Common myeloid progenitor, CD34-positive (primary cell): Measurements from ENCODE around the gene GJA10.
A peak's percentile ranks its signal among the peaks of the same experiment; 100 is the strongest.

ENCODE experiments used
- CTCF ChIA-PET: fragments of 350-600 bp; sonication (Branson Sonifier 250); formaldehyde crosslinking; loops from one replicate; lab custom pipeline; 2021; ENCODE audit warnings: antibody characterized with exemption; lab: Charles Lee
- POLR2A ChIA-PET: fragments of 350-600 bp; sonication (Branson Sonifier 250); formaldehyde crosslinking; loops from one replicate; lab custom pipeline; 2021; ENCODE audit warnings: antibody characterized with exemption; lab: Charles Lee
- DNase-seq, 3 donors: peaks; one replicate each; pipeline versions ENCODE4 v3.0.0 to v3.0.0-alpha.2; 2013
- H3K27ac ChIP-seq, 2 experiments: 1 replicate in 1 of 2; 2 replicates in 1 of 2; pipeline ENCODE4 v1.7.0; 2013; ENCODE audit warnings: inconsistent platforms in 2 of 2, low read length in 2 of 2, mild to moderate bottlenecking in 2 of 2, low read depth in 1 of 2, moderate library complexity in 1 of 2; ENCODE audit not compliant: severe bottlenecking in 2 of 2, insufficient read depth in 1 of 2, poor library complexity in 1 of 2
- H3K27me3 ChIP-seq, 5 experiments: replicated peaks in 2 of 5; 1 replicate in 3 of 5; 2 replicates in 2 of 5; pipeline versions ENCODE4 v1.6.1 to v1.7.0; 2013; ENCODE audit warnings: low read length in 4 of 5, mild to moderate bottlenecking in 2 of 5, moderate library complexity in 2 of 5, inconsistent platforms in 1 of 5; ENCODE audit not compliant: insufficient read depth in 5 of 5, control insufficient read depth in 4 of 5
- H3K36me3 ChIP-seq, 4 experiments: 1 replicate in 2 of 4; 2 replicates in 2 of 4; pipeline versions ENCODE4 v1.6.1 to v1.7.0; 2013; ENCODE audit warnings: low read length in 3 of 4, control low read depth in 1 of 4, mild to moderate bottlenecking in 1 of 4; ENCODE audit not compliant: control insufficient read depth in 4 of 4, insufficient read depth in 4 of 4
- H3K4me1 ChIP-seq, 4 experiments: 1 replicate in 3 of 4; 2 replicates in 1 of 4; pipeline versions ENCODE4 v1.6.1 to v1.7.1; 2013; ENCODE audit warnings: low read length in 3 of 4, mild to moderate bottlenecking in 3 of 4, control low read depth in 1 of 4, inconsistent platforms in 1 of 4, moderate library complexity in 1 of 4; ENCODE audit not compliant: control insufficient read depth in 4 of 4, insufficient read depth in 4 of 4; ENCODE audit errors: control extremely low read depth in 1 of 4
- H3K4me3 ChIP-seq, 7 experiments: 1 replicate in 4 of 7; 2 replicates in 3 of 7; pipeline versions ENCODE4 v1.5.1 to v1.7.0; 2013; ENCODE audit warnings: mild to moderate bottlenecking in 7 of 7, low read length in 6 of 7, moderate library complexity in 6 of 7, inconsistent platforms in 2 of 7, low read depth in 2 of 7, control low read depth in 1 of 7; ENCODE audit not compliant: insufficient read depth in 4 of 7, control insufficient read depth in 1 of 7; ENCODE audit errors: extremely low read depth in 1 of 7
- H3K9me3 ChIP-seq, 5 experiments: 1 replicate in 4 of 5; 2 replicates in 1 of 5; pipeline versions ENCODE4 v1.6.1 to v1.7.1; 2013; ENCODE audit warnings: low read length in 4 of 5, mild to moderate bottlenecking in 2 of 5, inconsistent platforms in 1 of 5, low read depth in 1 of 5, moderate library complexity in 1 of 5; ENCODE audit not compliant: control insufficient read depth in 4 of 5, insufficient read depth in 2 of 5; ENCODE audit errors: control extremely low read depth in 1 of 5
- WGBS: methylation state at CpG from one replicate; pipeline ENCODE4 v1.1.5; 2013; ENCODE audit not compliant: insufficient coverage; 5-methylcytosine and 5-hydroxymethylcytosine counted together

The GJA10 gene

GRCh38 chr6:89916136-89916920 lies 22.1 kb downstream of the GJA10 start:
- 100% methylated on average over 2 of the region's 3 CpGs for WGBS

DNA sequence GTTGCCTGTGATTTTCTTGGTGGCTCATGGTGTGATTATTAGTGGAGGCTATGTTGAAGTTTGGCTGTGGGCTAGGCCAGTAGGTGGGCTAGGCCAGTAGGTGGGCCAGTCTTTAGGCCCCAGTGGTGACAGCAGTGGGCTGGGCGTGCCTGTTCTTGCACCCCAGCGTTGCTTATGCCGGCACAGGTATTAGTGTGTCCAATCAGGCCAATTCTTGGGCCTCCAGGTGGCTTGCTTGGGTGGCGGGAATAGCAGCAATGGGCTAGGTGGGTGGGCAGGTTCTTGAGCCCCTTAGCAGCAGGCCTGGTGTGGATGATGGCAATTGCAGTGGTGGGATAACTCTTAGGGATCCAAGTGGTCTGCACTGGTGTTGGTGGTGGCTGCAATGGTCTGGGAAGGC lies 22.9 kb downstream of the GJA10 start:
- DNase-seq = no peak
- CTCF ChIA-PET = no interaction called here
- no peaks in the 10 kb centered on the region for H3K27me3 ChIP-seq
- no peaks in the 10 kb centered on the region for H3K36me3 ChIP-seq
- no peak overlapping the region for H3K4me3 ChIP-seq
- H3K4me1 ChIP-seq = no peaks in the 10 kb centered on the region
- peaks cover 3 to 10% (median 6%) of the 10 kb centered on the region in 5 experiments for H3K9me3 ChIP-seq
- WGBS = 100% methylated on average over 4 of the region's 4 CpGs
- no peak overlapping the region for H3K27ac ChIP-seq
- POLR2A ChIA-PET = no interaction called here

More at GRCh38 chr6:89916136-89916920, 22.1 kb downstream of the GJA10 start:
- H3K36me3 ChIP-seq = no peaks in the 10 kb centered on the region
- H3K4me1 ChIP-seq = no peaks in the 10 kb centered on the region
- ChIA-PET CTCF (no interaction called here), POLR2A (no interaction called here)
- H3K4me3 ChIP-seq = no peak overlapping the region
- H3K27ac ChIP-seq = no peak overlapping the region
- DNase-seq = no peak
- H3K9me3 ChIP-seq = peaks cover 3 to 10% (median 6%) of the 10 kb centered on the region in 5 experiments
- H3K27me3 ChIP-seq = no peaks in the 10 kb centered on the region

DNA sequence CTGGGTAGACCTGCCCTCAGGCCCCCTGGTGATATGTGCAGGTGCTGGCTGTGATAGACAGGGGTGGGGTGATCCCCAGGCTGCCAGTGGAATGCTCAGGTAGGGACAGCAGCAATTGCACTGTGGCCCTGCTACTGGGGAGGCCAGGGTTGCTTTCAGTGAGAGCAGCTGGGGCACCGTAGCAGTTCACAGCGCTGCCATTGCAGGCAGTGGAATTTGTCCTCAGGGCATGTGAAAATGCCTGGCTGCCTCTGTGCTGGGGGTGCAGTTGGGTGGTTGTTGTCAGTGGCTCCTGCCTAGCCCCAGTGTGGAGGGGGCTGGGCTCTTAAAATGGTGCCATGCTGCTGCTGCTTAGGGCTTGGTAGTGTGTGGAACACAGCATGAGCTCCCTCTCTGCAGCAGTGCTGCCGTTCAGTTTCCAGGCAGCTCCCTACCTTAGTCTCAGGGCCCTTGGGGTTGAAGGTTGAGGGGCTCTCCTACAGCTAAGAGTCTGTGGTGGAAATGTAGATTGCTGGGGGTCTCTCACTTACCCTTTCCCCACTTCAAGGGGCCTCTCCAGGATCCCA lies 23.6 kb downstream of the GJA10 start:
- Histone ChIP-seq H3K27ac (no peak overlapping the region), H3K4me1 (no peaks in the 10 kb centered on the region), H3K4me3 (no peak overlapping the region), H3K9me3 (peaks cover 3 to 10% (median 6%) of the 10 kb centered on the region in 5 experiments), H3K36me3 (no peaks in the 10 kb centered on the region), H3K27me3 (no peaks in the 10 kb centered on the region)
- ChIA-PET CTCF (interaction anchor here (1.0 kb wide), 1 partner anchor 22 kb away, joined by 3 read pairs; no protein-coding TSS in a partner anchor), POLR2A (no interaction called here)
- no peak for DNase-seq
- 100% methylated on average over 2 of the region's 3 CpGs for WGBS

- Histone ChIP-seq H3K9me3 (peaks cover 1 to 10% (median 3%) of the 10 kb centered on the region in 5 experiments), H3K27me3 (no peaks in the 10 kb centered on the region), H3K4me3 (no peak overlapping the region), H3K4me1 (no peaks in the 10 kb centered on the region), H3K27ac (no peak overlapping the region), H3K36me3 (no peaks in the 10 kb centered on the region)
- DNase-seq = no peak
- POLR2A ChIA-PET = no interaction called here
- CTCF ChIA-PET = interaction anchor here (0.9 to 1.2 kb wide), 3 partner anchors 9 to 72 kb away, joined by 3 to 5 read pairs (median 3); no protein-coding TSS in a partner anchor
- WGBS = 91% methylated on average over 4 of the region's 6 CpGs
These were observed 26.9 kb downstream of the GJA10 start for GRCh38 chr6:89921197-89921596.

DNA sequence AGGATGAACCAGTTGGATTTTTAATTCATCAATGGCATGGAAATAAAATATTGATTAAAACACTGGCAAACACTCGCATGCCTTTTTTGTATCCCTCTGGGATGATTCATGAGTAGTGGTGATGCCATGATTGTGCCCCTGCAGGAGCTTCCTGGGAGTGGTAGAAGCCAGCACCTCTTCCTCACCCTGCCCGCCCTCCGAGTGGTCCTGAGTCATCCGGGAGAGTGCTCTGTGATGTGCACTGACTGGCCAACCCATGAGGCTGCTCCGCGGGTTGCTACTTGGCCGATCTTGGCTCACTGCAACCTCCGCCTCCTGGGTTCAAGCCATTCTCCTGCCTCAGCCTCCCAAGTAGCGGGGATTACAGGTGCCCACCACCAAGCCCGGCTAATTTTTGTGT lies 27.4 kb downstream of the GJA10 start:
- DNase-seq = no peak
- Histone ChIP-seq H3K27ac (no peak overlapping the region), H3K4me1 (no peaks in the 10 kb centered on the region), H3K9me3 (peaks cover 0 to 10% (median 3%) of the 10 kb centered on the region in 5 experiments), H3K4me3 (no peak overlapping the region), H3K36me3 (no peaks in the 10 kb centered on the region), H3K27me3 (no peaks in the 10 kb centered on the region)
- 95% methylated on average over 10 of the region's 10 CpGs for WGBS
- POLR2A ChIA-PET = no interaction called here
- CTCF ChIA-PET = interaction anchor here (0.9 kb wide), 1 partner anchor 19 kb away, joined by 3 read pairs; no protein-coding TSS in a partner anchor

- Histone ChIP-seq H3K27ac (no peak overlapping the region), H3K36me3 (no peaks in the 10 kb centered on the region), H3K4me1 (peaks cover 0 to 21% (median 3%) of the 10 kb centered on the region in 4 experiments), H3K4me3 (no peak overlapping the region), H3K9me3 (no peaks in the 10 kb centered on the region), H3K27me3 (no peaks in the 10 kb centered on the region)
- CTCF ChIA-PET = no interaction called here
- POLR2A ChIA-PET = no interaction called here
- 0% methylated on average over 1 of the region's 5 CpGs for WGBS
- DNase-seq = no peak
These were observed 30.0 kb downstream of the GJA10 start for GRCh38 chr6:89924231-89924630.

DNA sequence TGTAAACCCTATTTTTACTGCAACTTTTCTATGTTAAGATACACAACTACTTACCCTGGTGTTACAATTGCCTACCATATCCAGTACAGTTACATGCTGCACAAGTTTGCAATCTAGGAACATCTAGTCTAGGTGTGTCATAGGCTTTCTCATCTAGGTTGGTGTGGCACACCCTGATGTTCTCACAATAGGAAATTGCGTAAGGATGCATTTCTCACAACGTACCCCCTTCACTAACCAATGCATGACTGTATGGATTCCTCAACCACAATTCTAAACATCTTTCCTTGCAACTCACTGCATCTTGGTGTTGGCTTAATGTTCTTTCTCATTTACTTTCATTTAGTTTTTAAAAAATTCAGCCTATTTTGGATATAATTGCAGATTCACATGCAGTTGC lies 31.6 kb downstream of the GJA10 start:
- CTCF ChIA-PET = no interaction called here
- H3K36me3 ChIP-seq = peaks cover 0 to 3% (median 0%) of the 10 kb centered on the region in 4 experiments
- no peak overlapping the region for H3K27ac ChIP-seq
- H3K4me3 ChIP-seq = no peak overlapping the region
- WGBS = 67% methylated on average over 2 of the region's 2 CpGs
- POLR2A ChIA-PET = no interaction called here
- H3K27me3 ChIP-seq = no peaks in the 10 kb centered on the region
- peak in 2 of 3 donors; percentile 15 to 17 for DNase-seq
- no peaks in the 10 kb centered on the region for H3K9me3 ChIP-seq
- peaks cover 0 to 28% (median 7%) of the 10 kb centered on the region in 4 experiments for H3K4me1 ChIP-seq
